PC-3 (cell line): ENCODE results near the gene URB1.

Source experiments
- EZH2phosphoT487 ChIP-seq: fragments of 300-600 bp; sonication (generic); IDR thresholded peaks from 2 replicates; pipeline ENCODE4 v1.6.1; 2018; ENCODE audit warnings: mild to moderate bottlenecking, antibody characterized with exemption, low read length, borderline replicate concordance
- TF ChIP-seq, protein P1 (sequence below): fragments of 300-600 bp; sonication (generic); conservative IDR thresholded peaks from 2 replicates; pipeline ENCODE4 v1.5.1; 2017; ENCODE audit warnings: antibody characterized with exemption, low read depth, mild to moderate bottlenecking, low read length

DNA sequence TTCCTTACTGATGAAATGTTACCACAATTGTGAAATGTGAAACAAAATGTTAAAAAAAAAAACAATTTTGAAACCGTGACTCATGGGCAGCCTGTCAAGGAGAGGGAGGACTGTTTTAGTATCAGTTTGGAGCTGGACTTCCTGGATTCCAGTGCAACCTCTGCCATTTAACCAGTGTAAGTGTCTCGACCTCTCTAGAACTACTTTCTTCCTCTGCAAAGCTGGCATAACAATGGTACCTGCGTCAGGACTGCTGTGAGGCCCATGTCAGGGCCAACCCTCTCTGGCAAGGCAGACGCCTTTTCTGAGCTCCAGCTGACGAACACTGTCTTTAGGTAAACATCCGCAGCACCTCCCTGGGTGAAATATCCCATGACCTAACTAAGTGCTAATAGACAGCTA is 20.9 kb downstream of the URB1 start:
- TF ChIP-seq, protein P1, sequence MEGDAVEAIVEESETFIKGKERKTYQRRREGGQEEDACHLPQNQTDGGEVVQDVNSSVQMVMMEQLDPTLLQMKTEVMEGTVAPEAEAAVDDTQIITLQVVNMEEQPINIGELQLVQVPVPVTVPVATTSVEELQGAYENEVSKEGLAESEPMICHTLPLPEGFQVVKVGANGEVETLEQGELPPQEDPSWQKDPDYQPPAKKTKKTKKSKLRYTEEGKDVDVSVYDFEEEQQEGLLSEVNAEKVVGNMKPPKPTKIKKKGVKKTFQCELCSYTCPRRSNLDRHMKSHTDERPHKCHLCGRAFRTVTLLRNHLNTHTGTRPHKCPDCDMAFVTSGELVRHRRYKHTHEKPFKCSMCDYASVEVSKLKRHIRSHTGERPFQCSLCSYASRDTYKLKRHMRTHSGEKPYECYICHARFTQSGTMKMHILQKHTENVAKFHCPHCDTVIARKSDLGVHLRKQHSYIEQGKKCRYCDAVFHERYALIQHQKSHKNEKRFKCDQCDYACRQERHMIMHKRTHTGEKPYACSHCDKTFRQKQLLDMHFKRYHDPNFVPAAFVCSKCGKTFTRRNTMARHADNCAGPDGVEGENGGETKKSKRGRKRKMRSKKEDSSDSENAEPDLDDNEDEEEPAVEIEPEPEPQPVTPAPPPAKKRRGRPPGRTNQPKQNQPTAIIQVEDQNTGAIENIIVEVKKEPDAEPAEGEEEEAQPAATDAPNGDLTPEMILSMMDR: no peak
- no peak for TF ChIP-seq EZH2phosphoT487
